ENCODE measurements around the gene VRK1. TPM values are rescaled to one million over a fixed set of nuclear protein-coding genes. Genes with fewer than 3 reads are reported as not detected.

VRK1 gene
- total RNA-seq, 4 donors from 2014 or later: 11.3 to 18.2 (median 16.7) TPM

DNA sequence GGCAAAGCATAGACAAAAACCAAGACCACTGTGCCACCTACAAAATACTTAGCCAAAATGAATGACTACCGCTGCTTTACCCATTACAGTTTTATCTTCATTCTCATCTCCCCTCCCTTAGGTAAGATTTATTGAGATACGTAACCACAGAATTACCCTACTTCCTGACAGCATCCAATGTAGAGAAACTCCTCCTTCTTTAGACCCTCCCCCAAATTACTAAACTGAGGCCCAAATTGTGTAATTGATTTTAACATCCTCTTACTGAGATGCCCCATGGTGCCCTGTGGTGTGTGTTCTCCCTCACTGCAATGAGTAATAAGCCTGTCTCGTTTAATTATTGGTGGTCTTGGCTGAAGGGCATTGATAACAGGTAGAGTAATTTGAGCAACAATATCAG, 19.1 kb downstream of the VRK1 start:
- 89 to 92% methylated on average over 3 of the region's 3 CpGs for WGBS, 2 donors (ENCODE audit: low coverage in 1 of 2)
- ATAC-seq: no peak

DNA sequence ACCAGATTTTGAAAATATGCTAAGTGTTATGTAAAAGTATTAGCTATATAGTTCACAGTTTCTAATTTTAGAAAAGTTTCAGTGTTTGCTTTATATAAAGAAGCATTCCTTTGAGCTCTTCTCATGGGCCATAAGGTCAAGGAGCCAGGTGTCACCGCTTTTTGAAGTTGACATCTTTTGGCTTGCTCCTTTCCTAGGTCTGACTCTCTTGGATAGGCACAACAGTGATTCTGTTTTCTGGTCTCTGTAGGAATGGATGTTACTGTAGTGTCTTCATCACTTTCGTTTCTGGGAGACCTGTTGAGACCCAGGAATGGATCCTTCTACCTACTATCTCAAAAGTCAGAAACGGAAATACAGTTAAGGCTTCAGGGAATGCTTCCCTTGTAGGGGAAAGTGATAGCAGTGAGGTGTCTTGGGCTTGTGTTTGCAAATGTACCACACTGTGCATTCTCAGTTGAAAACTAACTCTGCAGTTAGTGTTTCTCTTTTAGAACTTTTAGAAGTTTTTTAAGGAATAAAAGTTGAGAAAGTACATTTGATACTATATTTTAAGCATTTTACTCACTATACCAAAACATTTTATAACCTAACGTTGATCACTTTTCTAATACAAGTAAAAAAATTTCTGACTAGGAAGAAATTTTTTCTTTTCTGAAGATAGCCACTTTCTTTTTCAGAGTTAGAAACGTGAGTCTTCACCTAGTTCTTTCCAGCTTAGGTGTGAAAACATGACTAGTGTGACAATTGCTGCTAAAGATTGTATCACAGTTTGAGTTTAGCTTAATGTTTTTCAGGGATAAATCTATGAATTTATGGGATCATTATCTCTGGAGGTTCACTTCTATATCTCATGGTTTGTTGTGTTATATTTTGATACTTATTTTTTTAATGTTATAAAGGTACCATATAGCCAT, 20.8 kb downstream of the VRK1 start:
- Histone ChIP-seq H3K36me3 (no peaks in the 10 kb centered on the region), H3K4me3 (no peak overlapping the region), H3K27ac (no peak overlapping the region), H3K9me3 (no peaks in the 10 kb centered on the region), H3K27me3 (no peaks in the 10 kb centered on the region), H3K4me1 (no peaks in the 10 kb centered on the region)
- ATAC-seq: no peak
- TF ChIP-seq EP300 (IDR thresholded peaks at IDR 0.05): no peak
- no peak for TF ChIP-seq POLR2A (IDR thresholded peaks at IDR 0.05)
- TF ChIP-seq, protein P1, sequence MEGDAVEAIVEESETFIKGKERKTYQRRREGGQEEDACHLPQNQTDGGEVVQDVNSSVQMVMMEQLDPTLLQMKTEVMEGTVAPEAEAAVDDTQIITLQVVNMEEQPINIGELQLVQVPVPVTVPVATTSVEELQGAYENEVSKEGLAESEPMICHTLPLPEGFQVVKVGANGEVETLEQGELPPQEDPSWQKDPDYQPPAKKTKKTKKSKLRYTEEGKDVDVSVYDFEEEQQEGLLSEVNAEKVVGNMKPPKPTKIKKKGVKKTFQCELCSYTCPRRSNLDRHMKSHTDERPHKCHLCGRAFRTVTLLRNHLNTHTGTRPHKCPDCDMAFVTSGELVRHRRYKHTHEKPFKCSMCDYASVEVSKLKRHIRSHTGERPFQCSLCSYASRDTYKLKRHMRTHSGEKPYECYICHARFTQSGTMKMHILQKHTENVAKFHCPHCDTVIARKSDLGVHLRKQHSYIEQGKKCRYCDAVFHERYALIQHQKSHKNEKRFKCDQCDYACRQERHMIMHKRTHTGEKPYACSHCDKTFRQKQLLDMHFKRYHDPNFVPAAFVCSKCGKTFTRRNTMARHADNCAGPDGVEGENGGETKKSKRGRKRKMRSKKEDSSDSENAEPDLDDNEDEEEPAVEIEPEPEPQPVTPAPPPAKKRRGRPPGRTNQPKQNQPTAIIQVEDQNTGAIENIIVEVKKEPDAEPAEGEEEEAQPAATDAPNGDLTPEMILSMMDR (IDR thresholded peaks at IDR 0.05): no peak
- 71 to 72% methylated on average over 4 to 5 of the region's 5 CpGs for WGBS, 2 donors (ENCODE audit: low coverage in 1 of 2)

More for the DNA sequence above, 19.1 kb downstream of the VRK1 start:
- no peak for TF ChIP-seq POLR2AphosphoS5 (IDR thresholded peaks at IDR 0.05)
- TF ChIP-seq, protein P1 (IDR thresholded peaks at IDR 0.05): no peak
- TF ChIP-seq POLR2A (IDR thresholded peaks at IDR 0.05): no peak
- no peak for TF ChIP-seq EP300 (IDR thresholded peaks at IDR 0.05)
- no peak overlapping the region for H3K27ac ChIP-seq
- no peaks in the 10 kb centered on the region for H3K27me3 ChIP-seq
- H3K4me1 ChIP-seq: no peaks in the 10 kb centered on the region
- H3K4me3 ChIP-seq: no peak overlapping the region
- H3K36me3 ChIP-seq: no peaks in the 10 kb centered on the region
- H3K9me3 ChIP-seq: no peaks in the 10 kb centered on the region

DNA sequence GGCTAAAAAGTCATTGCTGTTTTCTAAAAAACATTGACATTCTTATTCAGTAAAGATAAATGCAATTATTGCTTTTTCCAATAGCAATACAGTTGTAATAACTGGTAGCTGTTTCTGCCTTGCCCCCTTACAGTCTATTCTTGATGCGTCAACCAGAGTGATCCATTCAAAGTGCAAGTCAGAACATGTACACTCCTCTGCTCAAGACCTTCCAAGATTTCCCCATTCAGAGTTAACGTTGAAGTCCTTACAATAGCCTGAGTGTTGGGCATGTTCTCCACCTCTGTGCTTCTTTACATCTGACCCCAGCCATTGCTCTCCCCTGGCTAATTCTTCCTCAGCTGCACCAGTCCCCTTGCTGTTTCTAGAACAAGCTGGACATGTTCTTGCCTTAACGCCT, 24.3 kb downstream of the VRK1 start:
- Histone ChIP-seq H3K36me3 (no peaks in the 10 kb centered on the region), H3K9me3 (no peaks in the 10 kb centered on the region), H3K27me3 (no peaks in the 10 kb centered on the region), H3K4me1 (peaks cover 0 to under 1% (median 0%) of the 10 kb centered on the region in 3 donors), H3K4me3 (no peak overlapping the region), H3K27ac (no peak overlapping the region)
- TF ChIP-seq EP300 (IDR thresholded peaks at IDR 0.05) (no peak), POLR2A (IDR thresholded peaks at IDR 0.05) (no peak), POLR2AphosphoS5 (IDR thresholded peaks at IDR 0.05) (no peak)
- TF ChIP-seq, protein P1 (IDR thresholded peaks at IDR 0.05): no peak
- 79 to 94% methylated on average over 2 to 3 of the region's 3 CpGs for WGBS, 2 donors (ENCODE audit: low coverage in 1 of 2)
- no peak for ATAC-seq

DNA sequence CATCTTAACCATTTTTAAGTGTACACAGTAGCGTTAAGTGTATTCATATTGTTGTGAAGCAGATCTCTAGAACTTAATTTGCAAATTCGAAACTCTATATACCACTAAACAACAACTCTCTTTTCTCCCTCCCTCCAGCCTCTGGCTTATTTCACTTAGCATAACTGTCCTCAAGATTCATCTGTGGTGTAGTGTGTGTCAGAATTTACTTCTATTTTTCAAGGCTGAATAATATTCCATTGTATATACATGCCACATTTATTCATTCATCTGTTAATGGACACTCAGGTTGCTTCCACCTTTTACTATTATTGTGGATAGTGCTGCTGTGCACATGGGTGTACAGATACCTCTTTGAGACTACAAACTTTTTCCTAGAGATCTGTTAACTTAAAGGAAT, 26.5 kb downstream of the VRK1 start:
- H3K27ac ChIP-seq: no peak overlapping the region

DNA sequence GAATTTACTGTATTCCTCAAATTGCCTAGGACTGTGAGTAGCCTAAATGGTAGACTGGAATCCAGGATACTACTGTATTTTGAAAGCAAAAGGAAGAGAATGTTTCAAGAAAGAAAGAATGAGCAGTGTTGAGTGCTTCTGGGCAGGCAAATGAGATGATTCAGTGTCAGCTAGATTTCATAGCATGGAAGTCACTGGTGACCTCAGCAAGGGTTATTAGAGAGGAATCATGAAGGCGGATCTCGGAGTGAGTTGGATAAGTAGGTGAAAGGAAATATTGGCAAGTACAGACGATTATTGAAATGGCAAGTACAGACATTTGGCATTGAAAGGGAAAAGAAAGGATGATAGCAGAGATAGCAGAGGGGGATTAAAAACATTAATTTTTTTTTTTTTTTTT, 27.1 kb downstream of the VRK1 start:
- WGBS, 2 donors (ENCODE audit: low coverage in 1 of 2): 67 to 95% methylated on average over 3 of the region's 3 CpGs
- no peak overlapping the region for H3K27ac ChIP-seq
- TF ChIP-seq POLR2A (IDR thresholded peaks at IDR 0.05): no peak
- TF ChIP-seq, protein P1 (IDR thresholded peaks at IDR 0.05): no peak
- TF ChIP-seq EP300 (IDR thresholded peaks at IDR 0.05): no peak
- no peak for TF ChIP-seq POLR2AphosphoS5 (IDR thresholded peaks at IDR 0.05)

More for the DNA sequence above, 26.5 kb downstream of the VRK1 start:
- no peak for TF ChIP-seq POLR2A (IDR thresholded peaks at IDR 0.05)
- TF ChIP-seq EP300 (IDR thresholded peaks at IDR 0.05): no peak
- no peak overlapping the region for H3K4me3 ChIP-seq
- ATAC-seq: no peak
- no peaks in the 10 kb centered on the region for H3K27me3 ChIP-seq
- WGBS, 2 donors (ENCODE audit: low coverage in 1 of 2): 63 to 94% methylated on average over 2 of the region's 2 CpGs
- H3K36me3 ChIP-seq: no peaks in the 10 kb centered on the region
- no peaks in the 10 kb centered on the region for H3K9me3 ChIP-seq
- peaks cover 0 to 9% (median 0%) of the 10 kb centered on the region in 3 donors for H3K4me1 ChIP-seq

More for the DNA sequence above, 27.1 kb downstream of the VRK1 start:
- no peaks in the 10 kb centered on the region for H3K27me3 ChIP-seq
- no peak overlapping the region for H3K4me3 ChIP-seq
- ATAC-seq: no peak
- no peaks in the 10 kb centered on the region for H3K9me3 ChIP-seq
- peaks cover 0 to 9% (median 0%) of the 10 kb centered on the region in 3 donors for H3K4me1 ChIP-seq
- no peaks in the 10 kb centered on the region for H3K36me3 ChIP-seq
